Measurements from ENCODE around the gene GTF2A1L.

Gene GTF2A1L

GRCh38 chr2:48587560-48587959, 30.1 kb upstream of the GTF2A1L start:
- H2AFZ ChIP-seq (ENCODE audit: low read length): no peak overlapping the region
- no peaks in the 10 kb centered on the region for H3K27me3 ChIP-seq (replicated peaks; ENCODE audit: insufficient read depth, low read length)
- no peaks in the 10 kb centered on the region for H3F3A ChIP-seq (ENCODE audit: insufficient read depth, low read length)
- no peak overlapping the region for H3K9ac ChIP-seq (ENCODE audit: low read length)
- H3K36me3 ChIP-seq (replicated peaks; ENCODE audit: insufficient read depth, low read length): no peaks in the 10 kb centered on the region
- H3K9me2 ChIP-seq (replicated peaks; ENCODE audit: insufficient read depth, low read length): no peaks in the 10 kb centered on the region
- H3K9me3 ChIP-seq (replicated peaks; ENCODE audit: insufficient read depth, low read length): no peaks in the 10 kb centered on the region
- no peak for DNase-seq
- no peak overlapping the region for H3K4me3 ChIP-seq (ENCODE audit: low read length)
- no peak for TF ChIP-seq EZH2phosphoT487 (IDR thresholded peaks at IDR 0.05; ENCODE audit: low read length)
- TF ChIP-seq EZH2 (optimal IDR thresholded peaks at IDR 0.05; ENCODE audit: low read depth, low read length): no peak
- TF ChIP-seq CTCF (IDR thresholded peaks at IDR 0.05; ENCODE audit: low read length): no peak
- no peaks in the 10 kb centered on the region for H3K79me2 ChIP-seq (ENCODE audit: low read length)
- H3K4me2 ChIP-seq (ENCODE audit: low read depth, low read length): no peak overlapping the region
- no peaks in the 10 kb centered on the region for H4K20me1 ChIP-seq (ENCODE audit: insufficient read depth, low read length)
- H3K4me1 ChIP-seq (ENCODE audit: low read length): no peaks in the 10 kb centered on the region
- no peak overlapping the region for H3K27ac ChIP-seq (ENCODE audit: low read length)

GRCh38 chr2:48587961-48588360, 29.7 kb upstream of the GTF2A1L start:
- no peak overlapping the region for H3K9ac ChIP-seq (ENCODE audit: low read length)
- H3K4me1 ChIP-seq (ENCODE audit: low read length): no peaks in the 10 kb centered on the region
- no peaks in the 10 kb centered on the region for H3F3A ChIP-seq (ENCODE audit: insufficient read depth, low read length)
- H3K4me3 ChIP-seq (ENCODE audit: low read length): no peak overlapping the region
- H3K9me2 ChIP-seq (replicated peaks; ENCODE audit: insufficient read depth, low read length): no peaks in the 10 kb centered on the region
- H3K9me3 ChIP-seq (replicated peaks; ENCODE audit: insufficient read depth, low read length): no peaks in the 10 kb centered on the region
- no peak overlapping the region for H2AFZ ChIP-seq (ENCODE audit: low read length)
- H4K20me1 ChIP-seq (ENCODE audit: insufficient read depth, low read length): no peaks in the 10 kb centered on the region
- H3K4me2 ChIP-seq (ENCODE audit: low read depth, low read length): no peak overlapping the region
- H3K36me3 ChIP-seq (replicated peaks; ENCODE audit: insufficient read depth, low read length): no peaks in the 10 kb centered on the region
- H3K27me3 ChIP-seq (replicated peaks; ENCODE audit: insufficient read depth, low read length): no peaks in the 10 kb centered on the region
- no peak for TF ChIP-seq EZH2 (optimal IDR thresholded peaks at IDR 0.05; ENCODE audit: low read depth, low read length)
- no peak for TF ChIP-seq CTCF (IDR thresholded peaks at IDR 0.05; ENCODE audit: low read length)
- no peak for TF ChIP-seq EZH2phosphoT487 (IDR thresholded peaks at IDR 0.05; ENCODE audit: low read length)
- H3K27ac ChIP-seq (ENCODE audit: low read length): no peak overlapping the region
- no peak for DNase-seq
- no peaks in the 10 kb centered on the region for H3K79me2 ChIP-seq (ENCODE audit: low read length)

GRCh38 chr2:48588745-48589144, 28.9 kb upstream of the GTF2A1L start:
- no peaks in the 10 kb centered on the region for H3K4me1 ChIP-seq (ENCODE audit: low read length)
- H3K36me3 ChIP-seq (replicated peaks; ENCODE audit: insufficient read depth, low read length): no peaks in the 10 kb centered on the region
- DNase-seq: no peak
- no peaks in the 10 kb centered on the region for H3K9me3 ChIP-seq (replicated peaks; ENCODE audit: insufficient read depth, low read length)
- no peaks in the 10 kb centered on the region for H3F3A ChIP-seq (ENCODE audit: insufficient read depth, low read length)
- H3K9me2 ChIP-seq (replicated peaks; ENCODE audit: insufficient read depth, low read length): no peaks in the 10 kb centered on the region
- H3K9ac ChIP-seq (ENCODE audit: low read length): no peak overlapping the region
- H4K20me1 ChIP-seq (ENCODE audit: insufficient read depth, low read length): no peaks in the 10 kb centered on the region
- H3K79me2 ChIP-seq (ENCODE audit: low read length): no peaks in the 10 kb centered on the region
- no peak overlapping the region for H3K27ac ChIP-seq (ENCODE audit: low read length)
- no peak overlapping the region for H3K4me3 ChIP-seq (ENCODE audit: low read length)
- no peak overlapping the region for H3K4me2 ChIP-seq (ENCODE audit: low read depth, low read length)
- H3K27me3 ChIP-seq (replicated peaks; ENCODE audit: insufficient read depth, low read length): no peaks in the 10 kb centered on the region
- TF ChIP-seq EZH2 (optimal IDR thresholded peaks at IDR 0.05; ENCODE audit: low read depth, low read length): no peak
- no peak for TF ChIP-seq CTCF (IDR thresholded peaks at IDR 0.05; ENCODE audit: low read length)
- TF ChIP-seq EZH2phosphoT487 (IDR thresholded peaks at IDR 0.05; ENCODE audit: low read length): no peak
- 0 out of 2 replicates have a peak overlapping the region, but pooled peaks have one; percentile 15 for H2AFZ ChIP-seq (ENCODE audit: low read length)
